Sigmoid colon (tissue), 7 donors: ENCODE data around the gene SIRPG. TPM values are rescaled to one million over a fixed set of nuclear protein-coding genes. Genes with fewer than 3 reads are reported as not detected.
"Not testable (repeated sequence)": the region's sequence is repeated elsewhere in the genome, so short reads cannot be mapped to it uniquely, and the experiment has no call there.

Experiments used
- DNase-seq: peaks from one replicate; pipeline ENCODE4 v3.0.0-alpha.2; 2019
- H3K27ac ChIP-seq, 4 donors: fragments of 200-600 bp; sonication (generic); one replicate each; pipeline ENCODE4 v1.5.1; 2016 to 2019; ENCODE audit warnings: mild to moderate bottlenecking in 1 of 4
- H3K27me3 ChIP-seq, 3 donors: fragments of 200-600 bp; sonication (generic); one replicate each; pipeline ENCODE4 v1.5.1; 2019; ENCODE audit warnings: mild to moderate bottlenecking in 1 of 3
- H3K36me3 ChIP-seq, 4 donors: fragments of 200-600 bp; sonication (generic); one replicate each; pipeline ENCODE4 v1.5.1; 2016 to 2019
- H3K4me1 ChIP-seq, 4 donors: fragments of 200-600 bp; sonication (generic); one replicate each; pipeline ENCODE4 v1.5.1; 2017 to 2019
- H3K4me3 ChIP-seq, 4 donors: fragments of 200-600 bp; sonication (generic); one replicate each; pipeline ENCODE4 v1.5.1; 2017 to 2019; ENCODE audit warnings: mild to moderate bottlenecking in 2 of 4, moderate library complexity in 1 of 4
- H3K9me3 ChIP-seq, 4 donors: fragments of 200-600 bp in 3 of 4; sonication (generic) in 3 of 4; one replicate each; pipeline versions ENCODE4 v1.5.1 to v1.6.1; 2013 to 2019
- CTCF ChIP-seq, 4 experiments: fragments of 450-650 bp in 3 of 4; fragments of 200-600 bp in 1 of 4; IDR thresholded peaks; one replicate each; pipeline ENCODE4 v1.5.1; 2016 to 2019; ENCODE audit warnings: antibody characterized with exemption in 4 of 4, mild to moderate bottlenecking in 3 of 4, moderate library complexity in 2 of 4
- EP300 ChIP-seq, 4 donors: sonication (generic); formaldehyde crosslinking; IDR thresholded peaks; one replicate each; pipeline ENCODE4 v1.6.1; 2017; ENCODE audit warnings: antibody characterized with exemption in 4 of 4
- POLR2A ChIP-seq, 2 donors: fragments of 450-650 bp; IDR thresholded peaks; one replicate each; pipeline ENCODE4 v1.6.1; 2016; ENCODE audit warnings: antibody characterized with exemption in 2 of 2, mild to moderate bottlenecking in 2 of 2, moderate library complexity in 2 of 2
- POLR2AphosphoS5 ChIP-seq, 4 donors: sonication (generic); formaldehyde crosslinking; IDR thresholded peaks; one replicate each; pipeline ENCODE4 v1.6.1; 2017; ENCODE audit warnings: antibody characterized with exemption in 4 of 4
- WGBS, 2 donors: extraction: QIAGEN DNeasy Blood & Tissue Kit; methylation state at CpG; one replicate each; pipeline ENCODE4 v1.1.7; 2013; 5-methylcytosine and 5-hydroxymethylcytosine counted together
- intact Hi-C: fragments of 100-400 bp; cut with DNase I; formaldehyde crosslinking; loops from one replicate; pipeline ENCODE4 v1.15.1; 2023
- polyA plus RNA-seq, 3 donors: library from polyadenylated mRNA; stranded (reverse); fragments of 200-250 nt; gene quantifications; one replicate each; pipeline ENCODE4 v1.2.3, GENCODE V29; 2013
- total RNA-seq, 4 donors: library from RNA; depleted of rRNA; stranded (reverse); fragments of >200 nt; gene quantifications; one replicate each; pipeline ENCODE4 v1.1.0, GENCODE V29; 2016
- donor health status: healthy with polysubstance abuse.
- donor health status: Bipolar disorder and iron deficiency.
- donor health status: healthy.

SIRPG gene
- total and polyA plus RNA-seq, 7 donors = 0.27 to 11.0 (median 0.60) TPM; not detected in 4

- H3K27me3 ChIP-seq = no peaks in the 10 kb centered on the region
- H3K36me3 ChIP-seq = no peaks in the 10 kb centered on the region
- 92 to 95% methylated on average over 8 of the region's 8 CpGs for WGBS, 2 donors
- intact Hi-C loops = no loop called here
- DNase-seq = no peak
- peaks cover 0 to 2% (median 0%) of the 10 kb centered on the region in 4 donors for H3K9me3 ChIP-seq
- H3K27ac ChIP-seq = no peak overlapping the region
- H3K4me1 ChIP-seq = no peaks in the 10 kb centered on the region
- H3K4me3 ChIP-seq = no peak overlapping the region
- TF ChIP-seq POLR2A (IDR thresholded peaks at IDR 0.05) (no peak), POLR2AphosphoS5 (IDR thresholded peaks at IDR 0.05) (no peak), CTCF (IDR thresholded peaks at IDR 0.05) (no peak), EP300 (IDR thresholded peaks at IDR 0.05) (no peak)
These were observed 13.2 kb downstream of the SIRPG start for GRCh38 chr20:1644101-1644962.

GRCh38 chr20:1638643-1639042, 18.9 kb downstream of the SIRPG start:
- 78 to 90% methylated on average over 2 of the region's 2 CpGs for WGBS, 2 donors
- H3K36me3 ChIP-seq, intact Hi-C loops, H3K27ac ChIP-seq, H3K9me3 ChIP-seq, H3K4me1 ChIP-seq, DNase-seq, H3K4me3 ChIP-seq, H3K27me3 ChIP-seq: not testable (repeated sequence)

GRCh38 chr20:1637755-1638154, 19.8 kb downstream of the SIRPG start:
- Histone ChIP-seq H3K4me1 (no peaks in the 10 kb centered on the region), H3K4me3 (no peak overlapping the region), H3K27me3 (no peaks in the 10 kb centered on the region), H3K36me3 (no peaks in the 10 kb centered on the region), H3K9me3 (peaks cover 0 to 3% (median 0%) of the 10 kb centered on the region in 4 donors), H3K27ac (no peak overlapping the region)
- intact Hi-C loops = no loop called here
- no peak for DNase-seq
- WGBS, 2 donors = 76 to 79% methylated on average over 2 of the region's 2 CpGs
- TF ChIP-seq POLR2A (IDR thresholded peaks at IDR 0.05) = no peak

DNA sequence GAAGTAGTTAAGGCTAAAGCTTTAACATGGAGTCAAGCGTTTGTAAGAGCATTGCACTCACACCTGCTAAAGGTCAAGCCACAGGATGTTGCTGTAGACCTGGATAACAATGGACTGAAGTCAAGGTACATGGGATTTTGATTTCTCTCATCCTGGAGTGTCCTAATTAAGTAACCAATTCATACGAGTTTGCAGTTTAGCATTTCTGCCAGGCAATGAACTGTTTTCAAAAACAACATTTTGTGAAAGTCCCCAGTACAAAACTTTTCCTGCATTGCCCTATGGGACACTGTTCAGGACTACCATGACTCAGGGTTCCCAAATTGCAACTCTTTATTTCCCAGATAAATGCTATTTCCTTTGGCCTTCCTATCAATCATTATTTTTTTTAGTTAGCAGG, 20.4 kb downstream of the SIRPG start:
- no peak for DNase-seq
- H3K4me1 ChIP-seq = no peaks in the 10 kb centered on the region
- no peak for TF ChIP-seq POLR2AphosphoS5 (IDR thresholded peaks at IDR 0.05)
- TF ChIP-seq CTCF (IDR thresholded peaks at IDR 0.05) = no peak
- no peak for TF ChIP-seq POLR2A (IDR thresholded peaks at IDR 0.05)
- TF ChIP-seq EP300 (IDR thresholded peaks at IDR 0.05) = no peak
- WGBS, 2 donors = 58 to 63% methylated on average over 2 of the region's 2 CpGs
- H3K27me3 ChIP-seq = no peaks in the 10 kb centered on the region
- H3K36me3 ChIP-seq = no peaks in the 10 kb centered on the region
- H3K4me3 ChIP-seq = no peak overlapping the region
- no peak overlapping the region for H3K27ac ChIP-seq
- peaks cover 0 to 3% (median 0%) of the 10 kb centered on the region in 4 donors for H3K9me3 ChIP-seq
- intact Hi-C loops = no loop called here

DNA sequence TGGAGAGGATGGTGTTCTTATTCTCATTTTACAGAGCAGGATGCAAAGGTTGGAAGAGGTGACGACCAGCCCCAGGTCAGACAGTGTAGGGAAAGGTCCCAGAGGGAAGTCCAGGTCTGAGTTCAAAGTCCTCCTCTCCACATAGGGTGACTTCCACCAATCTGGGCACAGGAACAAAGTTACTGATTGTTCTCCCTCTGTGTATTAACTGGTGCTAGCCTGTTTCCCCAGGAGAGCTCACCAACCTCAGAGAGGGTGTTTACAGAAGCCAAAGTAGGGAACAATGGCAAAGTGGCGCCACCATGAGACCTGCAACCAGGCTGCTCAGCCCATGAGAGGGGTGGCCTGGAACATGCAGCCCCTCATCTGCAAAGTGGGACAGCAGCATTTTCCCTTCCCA, 21.0 kb downstream of the SIRPG start:
- no peak for DNase-seq
- Histone ChIP-seq H3K27me3 (no peaks in the 10 kb centered on the region), H3K27ac (no peak overlapping the region), H3K4me1 (no peaks in the 10 kb centered on the region), H3K4me3 (no peak overlapping the region), H3K9me3 (peaks cover 0 to 3% (median 0%) of the 10 kb centered on the region in 4 donors), H3K36me3 (no peaks in the 10 kb centered on the region)
- TF ChIP-seq POLR2AphosphoS5 (IDR thresholded peaks at IDR 0.05) (no peak), EP300 (IDR thresholded peaks at IDR 0.05) (no peak), CTCF (IDR thresholded peaks at IDR 0.05) (no peak)
- 29 to 70% methylated on average over 2 of the region's 2 CpGs for WGBS, 2 donors
- intact Hi-C loops = no loop called here
